Kidney (tissue), 14 donors: ENCODE data around the gene CCDC187. TPM values are rescaled to one million over a fixed set of nuclear protein-coding genes. Genes with fewer than 3 reads are reported as not detected.

Source experiments
- DNase-seq, 5 donors: peaks; one replicate each; pipeline ENCODE4 v3.0.0-alpha.2; 2013 to 2020
- FAIRE-seq: peaks from 2 replicates; lab custom pipeline; 2012; peaks lifted over from hg19 to GRCh38; lab: Jason Lieb, UNC
- H3K27ac ChIP-seq, 2 donors: one replicate each; pipeline ENCODE4 v1.7.0; 2013; ENCODE audit warnings: low read depth in 2 of 2, low read length in 2 of 2, inconsistent platforms in 1 of 2
- H3K27me3 ChIP-seq: one replicate; pipeline ENCODE4 v1.7.1; 2013; ENCODE audit warnings: low read length, inconsistent platforms; ENCODE audit not compliant: control insufficient read depth, insufficient read depth
- H3K36me3 ChIP-seq, 3 donors: one replicate each; pipeline versions ENCODE4 v1.7.0 to v1.7.1; 2013; ENCODE audit warnings: low read length in 3 of 3, control low read depth in 1 of 3, inconsistent platforms in 1 of 3; ENCODE audit not compliant: insufficient read depth in 3 of 3, control insufficient read depth in 2 of 3
- H3K4me1 ChIP-seq, 3 donors: one replicate each; pipeline versions ENCODE4 v1.7.0 to v1.7.1; 2013; ENCODE audit warnings: low read length in 3 of 3, inconsistent platforms in 1 of 3, low read depth in 1 of 3; ENCODE audit not compliant: control insufficient read depth in 2 of 3, insufficient read depth in 2 of 3
- H3K4me3 ChIP-seq, 3 donors: one replicate each; pipeline versions ENCODE4 v1.7.0 to v1.8.1; 2013; ENCODE audit warnings: low read length in 3 of 3, control low read depth in 1 of 3, inconsistent platforms in 1 of 3
- H3K9ac ChIP-seq, 3 donors: one replicate each; pipeline versions ENCODE4 v1.7.0 to v1.7.1; 2013; ENCODE audit warnings: low read length in 3 of 3, control low read depth in 1 of 3, inconsistent platforms in 1 of 3
- H3K9me3 ChIP-seq, 3 donors: one replicate each; pipeline versions ENCODE4 v1.7.0 to v1.7.1; 2013; ENCODE audit warnings: low read length in 3 of 3, control low read depth in 1 of 3, inconsistent platforms in 1 of 3; ENCODE audit not compliant: control insufficient read depth in 2 of 3, insufficient read depth in 1 of 3
- CTCF ChIP-seq: IDR thresholded peaks from 3 replicates; pipeline ENCODE4 v1.5.1; 2012; ENCODE audit warnings: mild to moderate bottlenecking, moderate library complexity, borderline replicate concordance; ENCODE audit not compliant: insufficient read depth; ENCODE audit errors: extremely low read depth
- intact Hi-C: fragments of 100-400 bp; cut with DNase I; formaldehyde crosslinking; loops from one replicate; pipeline ENCODE4 v1.11.1; 2022
- polyA plus RNA-seq: library from polyadenylated mRNA; stranded (reverse); fragments of 350-450 nt; fragmentation: Illumina TruSeq; extraction: RNeasy Lipid Tissue Mini Kit (QIAGEN cat#74804); gene quantifications from one replicate; pipeline ENCODE4 v1.2.3, GENCODE V29; 2014; ENCODE audit warnings: low read depth, low replicate concordance; ENCODE audit not compliant: insufficient read depth
- total RNA-seq: library from RNA; stranded (reverse); fragmentation: NEBNext Ultra II Directional; extraction: Animal tissue kit (Norgen Biotek cat#: 25700); gene quantifications from one replicate; pipeline ENCODE4 v1.2.1, GENCODE V29; 2021
- donor health status: control.
- donor health status: control.
- donor health status: control.
- donor health status: control.
- donor health status: control.
- donor health status: DM: yes; HTN: yes; CAD: no.
- donor health status: Normal renal cell carcinoma (clear cell type).

CCDC187 gene
- total and polyA plus RNA-seq, 2 donors from 2014 or later, result 0.84 to 2.3 TPM

DNA sequence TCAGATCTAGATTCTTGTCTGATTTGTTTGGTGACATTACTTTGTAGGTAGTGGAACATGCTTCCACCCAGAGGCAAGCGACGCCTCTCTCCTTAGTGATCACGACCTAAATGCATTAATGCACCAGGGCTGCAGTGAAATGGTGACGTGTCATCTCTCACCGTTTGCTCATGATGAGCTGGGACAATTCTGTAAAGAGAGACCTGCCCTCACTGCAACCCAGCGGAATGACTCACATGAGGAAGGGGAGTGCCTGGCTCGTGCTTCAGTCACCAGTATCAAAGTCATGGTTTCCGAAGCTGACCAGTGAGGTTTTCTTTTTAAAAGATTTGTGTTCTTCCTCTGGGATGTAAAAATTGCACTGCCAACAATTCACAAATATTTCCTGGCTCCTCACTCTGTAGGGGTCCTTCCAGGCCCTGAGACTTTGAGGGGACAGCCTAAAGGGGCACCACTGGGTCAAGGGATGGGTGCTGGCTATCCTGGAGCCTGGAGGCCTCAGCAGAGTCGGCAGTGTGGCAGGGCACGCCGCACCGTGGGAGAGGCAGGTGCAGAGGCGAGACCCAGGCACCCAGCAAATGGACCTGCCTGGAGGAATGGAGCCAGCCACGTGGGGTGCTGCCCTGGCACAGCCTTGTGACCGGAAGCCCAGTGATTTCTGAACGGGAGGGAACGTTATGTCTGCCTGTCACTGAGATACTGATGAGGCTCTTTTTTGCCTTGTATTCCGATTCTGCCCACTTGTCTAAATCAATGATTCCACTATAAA is 75.6 kb downstream of the CCDC187 start:
- Histone ChIP-seq H3K9me3 (no peaks in the 10 kb centered on the region), H3K27ac (no peak overlapping the region), H3K9ac (no peak overlapping the region), H3K4me3 (no peak overlapping the region), H3K27me3 (no peaks in the 10 kb centered on the region), H3K36me3 (peaks cover 0 to 4% (median 0%) of the 10 kb centered on the region in 3 donors), H3K4me1 (no peaks in the 10 kb centered on the region)
- no peak for FAIRE-seq
- no peak for TF ChIP-seq CTCF
- intact Hi-C loops, result no loop called here
- no peak for DNase-seq

GRCh38 chr9:136226680-136227407 is 77.0 kb downstream of the CCDC187 start:
- intact Hi-C loops, result no loop called here
- TF ChIP-seq CTCF, result no peak
- H3K36me3 ChIP-seq, result peaks cover 0 to 4% (median 0%) of the 10 kb centered on the region in 3 donors
- H3K9me3 ChIP-seq, result no peaks in the 10 kb centered on the region
- no peaks in the 10 kb centered on the region for H3K4me1 ChIP-seq
- H3K4me3 ChIP-seq, result no peak overlapping the region
- no peak overlapping the region for H3K9ac ChIP-seq
- DNase-seq (no peak), FAIRE-seq (no peak)
- no peaks in the 10 kb centered on the region for H3K27me3 ChIP-seq
- H3K27ac ChIP-seq, result no peak overlapping the region

DNA sequence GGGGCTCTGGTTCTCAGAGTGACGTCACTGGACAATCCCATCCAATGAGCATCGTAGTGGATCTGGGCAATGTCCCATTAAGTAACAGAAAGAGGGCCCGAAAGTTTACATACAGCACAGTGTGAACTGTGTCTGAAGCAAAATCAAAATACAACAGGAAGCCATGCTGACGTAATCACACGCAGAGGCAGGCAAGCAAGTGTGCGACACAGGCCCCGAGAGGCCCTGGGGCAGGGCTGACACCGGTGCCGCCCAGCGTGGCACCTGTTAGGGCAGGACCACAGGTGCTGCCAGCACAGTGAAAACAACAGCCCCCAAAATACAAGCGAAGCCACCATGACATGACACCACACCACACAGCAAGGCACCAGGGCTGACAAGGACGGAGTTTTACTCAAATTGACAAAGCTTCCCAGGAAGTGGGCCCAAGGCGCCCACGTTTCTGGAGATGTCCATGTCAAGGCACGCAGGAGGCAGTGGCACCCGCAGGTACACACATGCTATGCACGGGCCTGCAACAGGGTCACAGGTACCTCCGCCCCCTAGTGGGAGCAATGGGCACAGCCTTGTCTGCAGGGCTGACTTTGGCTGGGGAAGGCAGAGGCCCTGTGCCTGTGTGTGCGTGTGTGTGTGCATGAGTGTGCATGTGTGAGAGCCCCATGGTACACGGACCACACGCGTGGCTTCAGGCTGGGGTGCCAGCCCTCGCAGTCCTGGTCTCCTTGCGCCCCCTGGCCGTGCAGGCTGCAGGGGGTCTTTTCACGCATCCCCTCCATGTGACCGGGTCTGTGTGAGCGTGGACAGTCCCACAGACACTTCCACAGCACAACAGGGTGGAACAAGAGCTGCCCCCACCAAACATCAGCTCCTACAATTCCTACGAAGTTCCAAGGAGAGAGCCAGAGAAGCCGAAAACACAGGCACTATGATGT is 77.9 kb downstream of the CCDC187 start:
- FAIRE-seq (no peak), DNase-seq (peak in 4 of 5 donors; percentile 62 to 77 (median 70))
- no peak overlapping the region for H3K27ac ChIP-seq
- no peaks in the 10 kb centered on the region for H3K27me3 ChIP-seq
- no peaks in the 10 kb centered on the region for H3K9me3 ChIP-seq
- H3K36me3 ChIP-seq, result peaks cover 0 to 8% (median 0%) of the 10 kb centered on the region in 3 donors
- no peaks in the 10 kb centered on the region for H3K4me1 ChIP-seq
- intact Hi-C loops, result no loop called here
- TF ChIP-seq CTCF, result peak; percentile 65
- no peak overlapping the region for H3K9ac ChIP-seq
- no peak overlapping the region for H3K4me3 ChIP-seq
